COLO829 (cell line): Measurements from ENCODE around the gene SURF4.
"Not testable (repeated sequence)": the region's sequence is repeated elsewhere in the genome, so short reads cannot be mapped to it uniquely, and the experiment has no call there.

Experiments used
- DNase-seq: peaks from one replicate; pipeline ENCODE4 v3.0.0; 2012; ENCODE audit warnings: low spot score

SURF4 gene

DNA sequence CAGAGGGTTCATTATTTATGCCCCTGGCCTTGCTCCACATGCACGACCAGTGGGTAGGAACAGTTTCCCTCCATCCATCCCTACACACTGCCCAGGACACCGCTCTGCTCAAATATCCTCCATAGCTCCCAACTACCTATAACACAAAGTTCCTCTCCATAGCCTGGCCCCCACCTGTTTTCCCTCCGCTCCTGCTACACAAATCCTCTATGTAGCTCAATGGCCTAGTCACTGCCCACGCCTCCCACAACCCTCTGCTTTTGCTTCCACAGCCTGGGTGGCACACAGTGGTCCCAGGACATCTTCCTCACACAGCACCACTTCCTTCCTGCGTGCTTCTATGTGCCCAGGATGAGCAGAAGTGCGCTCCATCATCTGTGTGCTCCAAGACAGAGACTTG is 21.5 kb upstream of the SURF4 start:
- DNase-seq, result no peak

DNA sequence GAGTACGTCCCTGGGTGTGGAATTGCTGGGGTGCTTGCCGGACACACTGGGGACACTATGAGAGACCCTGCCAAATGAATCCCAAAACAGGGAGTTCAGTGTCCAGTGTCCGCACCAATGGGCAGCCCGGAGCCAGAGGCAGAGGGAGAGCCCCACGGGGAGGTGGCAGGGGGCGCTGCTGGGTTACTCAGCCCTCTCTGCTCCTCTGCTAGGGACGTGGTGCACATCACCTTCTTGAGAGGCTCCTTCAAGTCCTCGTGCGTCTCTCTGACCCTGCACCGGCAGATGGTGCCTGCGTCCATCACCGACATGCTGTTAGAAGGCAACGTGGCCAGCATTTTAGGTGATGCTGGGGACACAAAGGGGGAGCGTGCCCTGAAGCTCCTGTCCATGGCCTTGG is 21.1 kb upstream of the SURF4 start:
- no peak for DNase-seq

DNA sequence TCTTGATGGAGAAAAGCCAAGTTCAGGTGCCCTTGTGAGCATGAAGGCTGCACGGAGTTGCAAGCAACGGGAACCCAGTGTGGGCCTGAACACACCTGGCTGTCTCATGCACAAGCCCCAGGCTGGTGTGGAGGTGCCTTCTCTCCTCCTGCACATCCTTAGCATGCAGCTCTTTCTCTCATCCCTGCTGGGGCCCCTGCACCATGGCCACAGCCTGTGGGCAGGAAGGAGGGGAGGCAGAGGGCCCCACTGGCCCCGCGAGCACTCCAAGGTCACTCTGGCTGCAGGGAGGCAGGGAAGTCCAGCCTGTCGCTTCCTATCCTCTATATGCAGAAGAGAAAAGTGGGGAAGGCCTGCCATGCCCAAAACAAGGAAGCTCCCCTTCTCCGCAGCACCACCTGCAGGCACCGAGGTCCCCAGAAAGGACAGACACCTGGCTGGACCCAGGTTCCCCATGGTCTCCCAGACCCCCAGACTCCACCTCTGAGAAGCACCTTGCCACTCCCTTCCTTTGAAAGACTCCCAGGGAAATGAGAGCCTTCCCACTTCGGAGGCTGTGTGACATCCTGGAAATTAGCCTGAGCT is 18.9 kb upstream of the SURF4 start:
- no peak for DNase-seq

DNA sequence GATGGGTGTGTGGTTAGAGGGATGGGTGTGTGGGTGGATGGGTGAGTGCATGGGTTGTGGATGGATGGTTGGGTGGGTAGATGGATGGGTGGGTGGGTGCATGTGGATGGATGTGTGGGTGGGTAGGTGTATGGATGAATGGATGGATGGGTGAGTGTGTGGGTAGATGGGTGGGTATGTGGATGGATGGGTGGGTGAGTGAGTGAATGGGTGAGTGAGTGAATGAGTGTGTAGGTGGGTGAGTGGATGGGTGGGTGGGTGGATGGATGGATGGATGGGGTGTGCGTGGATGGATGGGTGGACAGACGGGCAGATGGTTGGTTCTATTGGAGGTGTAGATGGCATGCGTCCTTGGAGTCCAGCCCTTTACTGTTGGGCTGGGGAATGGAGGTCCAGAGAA is 17.5 kb upstream of the SURF4 start:
- no peak for DNase-seq

GRCh38 chr9:133392308-133392707 is 16.4 kb upstream of the SURF4 start:
- not testable (repeated sequence) for DNase-seq

- not testable (repeated sequence) for DNase-seq
Observed at GRCh38 chr9:133391449-133391848, 15.6 kb upstream of the SURF4 start.

GRCh38 chr9:133390713-133391112 is 14.9 kb upstream of the SURF4 start:
- no peak for DNase-seq

DNA sequence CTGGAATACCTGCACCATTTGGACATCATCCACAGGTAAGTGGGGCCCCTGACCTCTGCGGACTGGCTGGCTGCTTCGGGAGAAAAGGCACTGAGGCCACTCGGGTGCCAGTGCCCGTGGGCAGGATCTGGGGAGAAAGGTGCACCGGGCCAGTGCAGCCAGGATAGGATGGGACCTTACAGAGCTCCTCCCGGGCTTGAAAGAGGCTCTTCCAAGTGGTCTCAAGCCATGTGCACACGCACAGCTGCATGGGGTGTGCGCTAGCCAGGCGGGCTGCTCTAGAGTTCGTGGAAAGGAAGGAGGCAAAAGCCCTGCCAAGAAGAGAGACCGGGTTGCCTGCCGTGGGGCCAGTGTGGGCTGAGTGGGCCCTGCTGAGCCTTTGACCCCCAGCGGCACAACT is 13.7 kb upstream of the SURF4 start:
- DNase-seq, result no peak

DNA sequence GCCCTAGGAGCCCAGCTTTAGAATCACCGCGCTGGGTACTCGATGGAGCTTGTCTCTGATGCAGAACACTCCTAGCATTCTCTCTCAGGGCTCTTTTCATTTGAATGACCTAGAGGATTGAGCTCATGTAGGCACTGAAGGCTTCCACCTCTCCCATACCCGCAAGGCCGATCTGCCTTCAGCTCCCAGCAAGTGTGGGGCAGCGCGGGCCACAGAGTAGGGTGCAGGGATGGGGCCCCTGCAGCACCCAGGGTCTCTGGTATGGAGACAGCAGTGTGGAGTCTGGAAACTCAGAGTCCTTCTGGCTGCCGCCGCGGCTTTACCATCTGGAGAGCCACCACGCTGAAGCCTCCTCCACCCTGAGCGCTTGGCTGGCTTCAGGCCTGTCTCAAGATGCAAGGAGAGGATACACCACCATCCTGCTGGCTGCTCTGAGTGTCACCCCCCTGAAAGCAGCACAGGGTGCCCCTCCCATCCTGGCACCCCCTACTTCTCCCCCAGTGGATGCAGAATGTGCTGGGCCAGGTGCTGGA is 13.2 kb upstream of the SURF4 start:
- no peak for DNase-seq

DNA sequence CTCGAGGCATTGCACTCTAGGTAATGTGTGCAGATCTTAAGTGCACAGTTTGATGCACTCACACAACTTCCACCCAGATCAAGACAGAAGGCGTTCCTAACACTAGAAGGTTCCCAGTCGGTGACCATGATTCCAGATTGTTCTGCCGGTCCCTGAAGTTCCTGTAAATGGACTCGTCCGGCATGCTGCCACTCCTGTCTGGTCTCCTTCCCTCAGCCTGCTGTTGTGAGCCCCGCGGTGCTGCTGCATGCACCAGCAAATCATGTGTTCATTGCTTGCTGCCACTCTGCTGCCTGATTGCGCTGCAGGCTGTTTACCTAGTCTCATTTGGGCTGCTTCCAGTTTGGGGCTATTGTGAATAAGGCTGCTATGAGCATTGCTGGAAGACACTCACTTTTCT is 11.8 kb upstream of the SURF4 start:
- no peak for DNase-seq

DNA sequence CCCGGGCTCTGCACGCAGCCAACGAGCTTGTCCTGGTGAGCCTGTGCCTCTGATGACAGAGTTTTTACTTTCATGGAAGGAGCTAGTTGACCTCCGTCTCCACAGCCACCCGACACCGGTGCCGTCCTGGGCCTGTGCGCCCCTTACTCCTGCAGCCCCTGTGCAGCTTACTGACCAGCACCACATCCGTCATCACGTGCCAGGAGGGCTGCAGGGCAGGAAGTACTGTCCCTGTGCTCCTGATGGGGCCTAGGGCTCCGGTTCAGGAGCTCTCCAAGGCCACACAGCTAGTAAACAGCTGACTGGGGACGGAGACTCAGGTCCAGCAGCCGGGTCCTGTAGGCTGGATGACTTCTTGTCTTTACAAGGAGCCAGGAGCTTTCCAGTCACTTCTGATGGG is 10.5 kb upstream of the SURF4 start:
- no peak for DNase-seq

DNA sequence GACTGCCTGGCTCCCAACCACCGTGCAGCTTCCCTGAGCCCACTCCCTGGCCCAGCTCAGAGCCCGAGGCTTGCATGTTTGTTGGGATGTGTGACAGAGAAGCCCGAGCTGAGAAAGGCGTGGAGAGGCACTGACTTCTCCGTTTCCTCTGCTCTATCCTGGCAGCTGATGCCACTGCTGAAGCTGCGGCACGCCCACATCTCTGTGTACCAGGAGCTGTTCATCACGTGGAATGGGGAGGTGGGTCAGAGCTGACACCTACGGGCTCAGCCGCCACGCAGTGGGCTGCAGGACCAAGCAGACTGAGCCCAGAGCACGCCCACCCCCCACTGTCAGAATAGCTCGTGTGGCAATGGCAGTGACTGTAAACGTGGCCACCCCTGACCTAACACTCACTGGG is 9.6 kb upstream of the SURF4 start:
- no peak for DNase-seq

- no peak for DNase-seq
Observed at GRCh38 chr9:133384736-133385321, 9.0 kb upstream of the SURF4 start.

DNA sequence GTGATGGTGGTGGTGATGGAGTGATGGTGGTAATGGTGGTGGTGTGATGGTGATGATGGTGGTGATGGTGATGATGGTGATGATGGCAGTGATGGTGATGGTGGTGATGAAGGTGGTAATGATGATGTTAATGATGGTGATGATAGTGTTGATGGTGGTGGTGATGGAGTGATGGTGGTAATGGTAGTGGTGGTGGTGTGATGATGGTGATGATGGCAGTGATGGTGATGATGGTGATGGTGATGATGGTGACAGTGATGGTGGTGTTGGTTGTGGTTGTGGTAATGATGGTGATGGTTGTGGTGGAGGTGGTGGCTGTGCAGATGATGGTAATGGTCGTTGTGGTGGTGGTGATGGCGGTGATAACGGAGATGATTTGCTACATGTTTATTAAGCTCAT is 7.6 kb upstream of the SURF4 start:
- DNase-seq, result no peak

GRCh38 chr9:133382507-133383141 is 6.8 kb upstream of the SURF4 start:
- no peak for DNase-seq

DNA sequence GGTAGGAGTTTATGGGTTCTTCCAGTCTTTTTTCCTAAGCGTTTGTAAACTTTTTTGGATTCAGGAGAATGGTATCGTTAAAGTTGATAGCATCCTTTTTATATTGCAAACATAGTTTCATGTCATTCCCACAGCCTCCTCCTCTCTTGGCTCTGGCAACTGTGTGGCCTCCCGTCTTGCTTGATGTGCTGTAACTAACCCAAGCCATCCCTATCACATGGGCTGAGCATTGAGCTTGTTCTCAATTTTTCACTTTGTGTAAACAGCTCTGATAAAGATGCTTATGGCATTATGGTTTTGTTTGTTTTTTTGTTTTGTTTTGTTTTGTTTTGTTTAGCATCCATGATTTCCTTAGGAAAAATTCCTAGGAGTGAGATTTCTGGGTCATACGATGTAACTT is 4.9 kb upstream of the SURF4 start:
- no peak for DNase-seq

- DNase-seq, result peak; percentile 92
Observed at GRCh38 chr9:133379153-133380086, 3.6 kb upstream of the SURF4 start.

- DNase-seq, result peak; percentile 79
Observed at GRCh38 chr9:133378408-133378962, 2.6 kb upstream of the SURF4 start.

DNA sequence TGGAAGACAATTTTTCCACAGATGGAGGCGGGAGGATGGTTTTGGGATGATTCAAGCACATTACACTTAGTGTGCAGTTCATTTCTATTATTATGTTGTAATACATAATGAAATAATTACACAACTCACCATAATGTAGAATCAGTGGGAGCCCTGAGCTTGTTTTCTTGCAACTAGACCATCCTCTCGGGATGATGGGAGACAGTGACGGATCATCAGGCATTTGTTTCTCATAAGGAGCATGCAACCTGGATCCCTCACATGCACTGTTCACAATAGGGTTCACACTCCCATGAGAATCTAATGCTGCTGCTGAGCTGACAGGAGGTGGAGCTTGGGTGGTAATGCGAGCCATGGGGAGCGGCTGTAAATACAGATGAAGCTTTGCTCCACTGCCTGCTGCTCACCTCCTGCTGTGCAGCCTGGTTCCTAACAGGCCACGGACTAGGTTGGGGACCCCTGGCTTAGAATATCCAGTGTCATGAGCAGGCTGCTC is 1.9 kb upstream of the SURF4 start:
- no peak for DNase-seq

DNA sequence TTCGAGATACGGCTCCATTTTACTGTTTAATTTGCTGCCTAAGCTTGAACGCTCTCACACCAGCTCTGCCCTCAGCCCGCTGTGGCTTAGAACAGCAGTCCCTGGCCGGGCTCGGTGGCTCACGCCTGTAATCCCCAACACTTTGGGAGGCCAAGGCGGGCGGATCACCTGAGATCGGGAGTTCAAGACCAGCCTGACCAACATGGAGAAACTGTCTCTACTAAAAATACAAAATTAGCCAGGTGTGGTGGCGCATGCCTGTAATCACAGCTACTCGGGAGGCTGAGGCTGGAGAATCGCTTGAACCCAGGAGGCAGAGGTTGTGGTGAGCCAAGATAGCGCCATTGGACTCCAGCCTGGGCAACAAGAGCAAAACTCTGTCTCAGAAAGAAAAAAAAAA is 1.4 kb upstream of the SURF4 start:
- DNase-seq, result not testable (repeated sequence)

DNA sequence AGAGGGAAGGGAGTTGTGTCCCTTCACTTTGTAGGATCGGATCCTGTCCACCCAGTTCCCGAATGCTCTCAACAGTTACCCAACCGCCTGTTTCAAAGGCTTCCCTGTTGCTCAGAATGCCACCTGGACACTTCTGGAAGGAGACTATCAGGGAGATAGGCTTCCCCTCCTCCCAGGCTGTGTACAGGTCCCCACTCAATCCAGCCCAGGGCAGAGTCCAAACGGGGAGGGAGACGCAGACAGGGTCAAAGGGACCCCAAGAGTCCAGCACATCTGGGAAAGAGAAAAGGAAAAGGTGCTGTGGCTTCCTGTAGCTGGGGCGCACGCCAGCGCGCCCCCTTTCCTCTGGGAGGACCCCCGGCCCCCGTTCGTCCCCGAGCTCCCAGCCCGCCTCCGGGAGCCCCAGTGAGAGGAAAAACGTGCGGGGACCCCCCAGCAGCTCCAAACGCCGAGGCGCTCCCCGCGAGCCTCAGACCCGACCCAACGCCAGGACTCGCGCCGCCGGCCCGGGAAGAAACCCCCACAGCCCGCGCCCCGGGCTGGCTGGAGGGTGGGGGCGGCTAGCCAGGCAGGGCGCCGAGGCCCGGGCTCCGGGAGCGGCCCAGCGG is 640 bp downstream of the SURF4 start:
- peak; percentile 51 for DNase-seq
